IPS-15b (cell line): ENCODE data around the gene SEZ6L.

ENCODE experiments used
- H3K27me3 ChIP-seq: one replicate; pipeline ENCODE4 v1.6.1; 2013; ENCODE audit warnings: low read length; ENCODE audit not compliant: control insufficient read depth, insufficient read depth
- H3K36me3 ChIP-seq: one replicate; pipeline ENCODE4 v1.6.1; 2013; ENCODE audit warnings: low read length; ENCODE audit not compliant: control insufficient read depth, insufficient read depth
- H3K4me1 ChIP-seq: one replicate; pipeline ENCODE4 v1.6.1; 2013; ENCODE audit warnings: mild to moderate bottlenecking, low read length; ENCODE audit not compliant: control insufficient read depth, insufficient read depth
- H3K4me3 ChIP-seq: one replicate; pipeline ENCODE4 v1.5.1; 2013; ENCODE audit warnings: low read depth, low read length
- H3K9ac ChIP-seq: one replicate; pipeline ENCODE4 v1.6.1; 2013; ENCODE audit warnings: low read depth, mild to moderate bottlenecking, low read length
- H3K9me3 ChIP-seq: one replicate; pipeline ENCODE4 v1.6.1; 2013; ENCODE audit warnings: mild to moderate bottlenecking, low read length; ENCODE audit not compliant: control insufficient read depth, insufficient read depth

The SEZ6L gene

GRCh38 chr22:26286091-26286820, 117.0 kb downstream of the SEZ6L start:
- no peak overlapping the region for H3K4me3 ChIP-seq
- no peaks in the 10 kb centered on the region for H3K9me3 ChIP-seq
- no peaks in the 10 kb centered on the region for H3K27me3 ChIP-seq
- no peaks in the 10 kb centered on the region for H3K4me1 ChIP-seq
- no peak overlapping the region for H3K9ac ChIP-seq
- no peaks in the 10 kb centered on the region for H3K36me3 ChIP-seq

GRCh38 chr22:26287382-26288225, 118.3 kb downstream of the SEZ6L start:
- no peaks in the 10 kb centered on the region for H3K36me3 ChIP-seq
- H3K27me3 ChIP-seq = no peaks in the 10 kb centered on the region
- no peaks in the 10 kb centered on the region for H3K9me3 ChIP-seq
- no peak overlapping the region for H3K4me3 ChIP-seq
- no peaks in the 10 kb centered on the region for H3K4me1 ChIP-seq
- no peak overlapping the region for H3K9ac ChIP-seq

- Histone ChIP-seq H3K9ac (no peak overlapping the region), H3K9me3 (no peaks in the 10 kb centered on the region), H3K36me3 (no peaks in the 10 kb centered on the region), H3K4me1 (peaks cover 4% of the 10 kb centered on the region), H3K27me3 (no peaks in the 10 kb centered on the region), H3K4me3 (no peak overlapping the region)
Observed at GRCh38 chr22:26289611-26290101, 120.4 kb downstream of the SEZ6L start.

- peaks cover 12% of the 10 kb centered on the region for H3K4me1 ChIP-seq
- H3K36me3 ChIP-seq = no peaks in the 10 kb centered on the region
- no peak overlapping the region for H3K9ac ChIP-seq
- no peaks in the 10 kb centered on the region for H3K9me3 ChIP-seq
- no peak overlapping the region for H3K4me3 ChIP-seq
- H3K27me3 ChIP-seq = no peaks in the 10 kb centered on the region
Observed at GRCh38 chr22:26291940-26292666, 122.8 kb downstream of the SEZ6L start.

GRCh38 chr22:26292667-26292995, 123.4 kb downstream of the SEZ6L start:
- Histone ChIP-seq H3K27me3 (no peaks in the 10 kb centered on the region), H3K9ac (no peak overlapping the region), H3K9me3 (no peaks in the 10 kb centered on the region), H3K4me3 (no peak overlapping the region), H3K4me1 (peaks cover 12% of the 10 kb centered on the region), H3K36me3 (no peaks in the 10 kb centered on the region)

- no peaks in the 10 kb centered on the region for H3K9me3 ChIP-seq
- H3K4me1 ChIP-seq = peaks cover 12% of the 10 kb centered on the region
- no peaks in the 10 kb centered on the region for H3K36me3 ChIP-seq
- H3K27me3 ChIP-seq = no peaks in the 10 kb centered on the region
- no peak overlapping the region for H3K9ac ChIP-seq
- no peak overlapping the region for H3K4me3 ChIP-seq
Observed at GRCh38 chr22:26295563-26296126, 126.4 kb downstream of the SEZ6L start.

GRCh38 chr22:26298605-26299310, 129.5 kb downstream of the SEZ6L start:
- Histone ChIP-seq H3K27me3 (no peaks in the 10 kb centered on the region), H3K36me3 (no peaks in the 10 kb centered on the region), H3K9ac (no peak overlapping the region)

GRCh38 chr22:26302726-26303125, 133.5 kb downstream of the SEZ6L start:
- Histone ChIP-seq H3K9ac (no peak overlapping the region), H3K4me1 (no peaks in the 10 kb centered on the region), H3K36me3 (no peaks in the 10 kb centered on the region), H3K27me3 (no peaks in the 10 kb centered on the region), H3K4me3 (no peak overlapping the region), H3K9me3 (no peaks in the 10 kb centered on the region)

More at GRCh38 chr22:26298605-26299310, 129.5 kb downstream of the SEZ6L start:
- Histone ChIP-seq H3K9me3 (no peaks in the 10 kb centered on the region), H3K4me1 (peaks cover 12% of the 10 kb centered on the region), H3K4me3 (no peak overlapping the region)

- H3K4me1 ChIP-seq = no peaks in the 10 kb centered on the region
- no peak overlapping the region for H3K4me3 ChIP-seq
- no peaks in the 10 kb centered on the region for H3K9me3 ChIP-seq
- H3K9ac ChIP-seq = no peak overlapping the region
- no peaks in the 10 kb centered on the region for H3K27me3 ChIP-seq
- H3K36me3 ChIP-seq = no peaks in the 10 kb centered on the region
Observed at GRCh38 chr22:26303475-26303874, 134.2 kb downstream of the SEZ6L start.

GRCh38 chr22:26304730-26305129, 135.5 kb downstream of the SEZ6L start:
- H3K27me3 ChIP-seq = no peaks in the 10 kb centered on the region
- H3K36me3 ChIP-seq = no peaks in the 10 kb centered on the region
- H3K4me3 ChIP-seq = no peak overlapping the region
- H3K4me1 ChIP-seq = no peaks in the 10 kb centered on the region
- H3K9ac ChIP-seq = no peak overlapping the region
- H3K9me3 ChIP-seq = no peaks in the 10 kb centered on the region

GRCh38 chr22:26308467-26308866, 139.2 kb downstream of the SEZ6L start:
- Histone ChIP-seq H3K9ac (no peak overlapping the region), H3K4me3 (no peak overlapping the region), H3K27me3 (no peaks in the 10 kb centered on the region), H3K36me3 (no peaks in the 10 kb centered on the region), H3K9me3 (no peaks in the 10 kb centered on the region), H3K4me1 (no peaks in the 10 kb centered on the region)
